NT2/D1 (cell line): ENCODE measurements around the gene SRBD1.

Source experiments
- DNase-seq: peaks from one replicate; pipeline ENCODE4 v3.0.0-alpha.2; 2011; ENCODE audit warnings: low read depth, low spot score
- H3K27me3 ChIP-seq: 2 replicates; pipeline ENCODE4 v1.6.0; 2011; ENCODE audit warnings: mild to moderate bottlenecking; ENCODE audit not compliant: insufficient read length, insufficient read depth
- H3K36me3 ChIP-seq: 2 replicates; pipeline ENCODE4 v1.6.1; 2011; ENCODE audit warnings: mild to moderate bottlenecking, low read length, mixed read lengths; ENCODE audit not compliant: insufficient read depth, insufficient read length
- H3K4me1 ChIP-seq: 2 replicates; pipeline ENCODE4 v1.5.1; 2011; ENCODE audit not compliant: insufficient read depth, insufficient read length
- H3K4me3 ChIP-seq: 2 replicates; pipeline ENCODE4 v1.5.1; 2011; ENCODE audit warnings: low read depth; ENCODE audit not compliant: insufficient read length
- H3K9ac ChIP-seq: 2 replicates; pipeline ENCODE4 v1.6.0; 2011; ENCODE audit warnings: low read depth; ENCODE audit not compliant: insufficient read length
- H3K9me3 ChIP-seq: 2 replicates; pipeline ENCODE4 v1.5.1; 2011; ENCODE audit warnings: mild to moderate bottlenecking, low read length; ENCODE audit not compliant: insufficient read depth
- SUZ12 ChIP-seq: IDR thresholded peaks from 2 replicates; pipeline ENCODE4 v1.6.1; 2011; ENCODE audit not compliant: insufficient read length, insufficient read depth; ENCODE audit errors: extremely low read depth
- YY1 ChIP-seq: IDR thresholded peaks from 2 replicates; pipeline ENCODE4 v1.6.1; 2011; ENCODE audit not compliant: insufficient read length, insufficient read depth
- ZNF274 ChIP-seq: IDR thresholded peaks from 2 replicates; pipeline ENCODE4 v1.6.1; 2011; ENCODE audit warnings: mild to moderate bottlenecking, low read depth, low read length

Gene SRBD1

DNA sequence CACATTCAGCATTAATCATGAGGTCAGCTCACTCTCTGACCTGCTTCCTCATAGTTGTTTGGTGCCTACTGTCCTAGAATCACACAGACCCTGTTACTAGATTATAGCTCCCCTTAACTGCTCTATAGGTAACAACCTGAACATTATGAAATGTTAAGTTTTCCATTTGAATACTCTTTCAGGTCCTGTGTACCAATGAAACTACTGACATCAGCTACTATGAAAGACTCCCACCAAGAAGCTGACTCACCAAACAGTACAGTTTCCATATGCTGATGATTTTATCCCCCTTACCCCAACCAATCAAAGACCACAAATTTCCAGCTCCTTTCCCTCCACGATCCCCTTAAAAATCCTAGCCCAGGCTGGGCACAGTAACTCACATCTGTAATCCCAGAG is 56.3 kb downstream of the SRBD1 start:
- Histone ChIP-seq H3K36me3 (no peaks in the 10 kb centered on the region), H3K9me3 (no peaks in the 10 kb centered on the region), H3K27me3 (no peaks in the 10 kb centered on the region), H3K4me3 (no peak overlapping the region), H3K4me1 (no peaks in the 10 kb centered on the region), H3K9ac (no peak overlapping the region)
- no peak for DNase-seq
- TF ChIP-seq YY1 (no peak), ZNF274 (no peak), SUZ12 (no peak)

DNA sequence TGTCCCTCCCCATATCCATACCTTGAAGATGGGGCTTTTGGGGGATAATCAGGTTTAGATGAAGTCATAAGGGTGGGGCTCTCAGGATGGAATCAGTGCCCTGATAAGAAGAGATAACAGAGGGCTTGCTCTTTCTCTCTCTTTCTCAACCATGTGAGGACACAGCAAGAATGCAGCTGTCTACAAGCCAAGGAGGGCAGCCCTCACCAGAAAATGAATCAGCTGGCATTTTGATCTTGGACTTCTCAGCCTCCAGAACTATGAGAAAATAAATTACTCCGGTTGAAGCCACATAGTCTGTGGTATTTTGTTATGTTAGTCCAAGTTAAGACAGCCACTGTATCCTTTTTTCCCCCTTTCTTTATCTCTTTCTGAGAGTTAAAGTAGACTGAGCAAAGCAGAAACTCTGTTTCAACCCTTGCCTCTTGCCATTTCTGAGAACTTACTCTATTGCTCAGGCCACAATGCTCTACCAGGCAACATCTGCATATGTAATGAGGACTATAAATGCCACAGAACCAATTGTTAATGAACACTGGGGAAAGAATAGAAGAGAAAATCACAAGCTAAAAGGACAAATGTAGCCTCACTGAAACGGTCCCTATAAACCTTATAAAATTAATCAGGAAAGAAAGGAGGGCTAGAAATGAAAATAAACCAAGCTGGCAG is 56.9 kb downstream of the SRBD1 start:
- no peak for DNase-seq
- Histone ChIP-seq H3K9ac (no peak overlapping the region), H3K36me3 (no peaks in the 10 kb centered on the region), H3K27me3 (no peaks in the 10 kb centered on the region), H3K4me1 (no peaks in the 10 kb centered on the region), H3K9me3 (no peaks in the 10 kb centered on the region), H3K4me3 (no peak overlapping the region)
- no peak for TF ChIP-seq YY1
- TF ChIP-seq SUZ12, result no peak
- TF ChIP-seq ZNF274, result no peak

DNA sequence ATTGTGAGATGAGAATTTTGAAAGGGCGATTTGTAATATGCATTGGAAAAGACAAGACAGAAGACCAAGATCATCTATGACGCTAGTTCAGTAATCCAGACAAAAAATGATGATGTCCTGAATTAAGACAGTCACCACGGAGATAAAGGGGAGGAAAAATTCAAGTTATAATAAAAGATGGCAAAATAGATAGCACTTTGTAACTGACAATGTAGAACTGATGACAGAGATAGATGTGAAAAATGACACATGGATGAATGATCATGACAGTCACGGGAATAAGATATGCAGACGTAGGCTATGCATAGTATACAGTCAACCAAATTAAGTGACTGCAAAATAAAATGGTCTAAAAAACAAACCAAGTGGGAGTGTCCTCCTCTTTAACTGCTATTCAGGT is 59.2 kb downstream of the SRBD1 start:
- Histone ChIP-seq H3K27me3 (no peaks in the 10 kb centered on the region), H3K9ac (no peak overlapping the region), H3K9me3 (no peaks in the 10 kb centered on the region), H3K36me3 (peaks cover 5% of the 10 kb centered on the region), H3K4me3 (no peak overlapping the region), H3K4me1 (no peaks in the 10 kb centered on the region)
- no peak for TF ChIP-seq SUZ12
- TF ChIP-seq ZNF274, result no peak
- no peak for TF ChIP-seq YY1
- DNase-seq, result no peak

DNA sequence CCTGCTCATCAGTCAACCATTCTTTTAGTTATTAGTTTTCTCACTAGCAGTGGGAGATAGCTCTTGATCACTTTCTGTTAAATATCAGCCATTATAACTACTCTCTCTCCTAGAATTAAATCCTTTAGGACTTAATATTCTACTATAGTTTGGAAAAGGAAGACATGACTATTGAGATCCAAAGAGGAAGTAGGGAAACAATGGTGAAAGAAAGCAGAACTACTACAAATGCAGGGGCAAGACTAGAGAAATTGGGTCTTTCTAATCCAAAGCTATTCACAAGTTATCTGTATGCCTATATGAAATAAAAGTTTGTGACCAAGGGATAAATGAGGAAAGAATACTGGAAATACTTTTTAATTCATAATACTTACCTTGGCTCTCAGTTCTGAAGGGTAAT is 65.1 kb downstream of the SRBD1 start:
- no peak for DNase-seq
- peaks cover 18% of the 10 kb centered on the region; the same call in 1 of the 2 replicates for H3K9me3 ChIP-seq
- peaks cover 28% of the 10 kb centered on the region for H3K36me3 ChIP-seq
- no peaks in the 10 kb centered on the region for H3K4me1 ChIP-seq
- H3K9ac ChIP-seq, result no peak overlapping the region
- no peaks in the 10 kb centered on the region for H3K27me3 ChIP-seq
- TF ChIP-seq ZNF274 (no peak), SUZ12 (no peak), YY1 (no peak)
- H3K4me3 ChIP-seq, result no peak overlapping the region

DNA sequence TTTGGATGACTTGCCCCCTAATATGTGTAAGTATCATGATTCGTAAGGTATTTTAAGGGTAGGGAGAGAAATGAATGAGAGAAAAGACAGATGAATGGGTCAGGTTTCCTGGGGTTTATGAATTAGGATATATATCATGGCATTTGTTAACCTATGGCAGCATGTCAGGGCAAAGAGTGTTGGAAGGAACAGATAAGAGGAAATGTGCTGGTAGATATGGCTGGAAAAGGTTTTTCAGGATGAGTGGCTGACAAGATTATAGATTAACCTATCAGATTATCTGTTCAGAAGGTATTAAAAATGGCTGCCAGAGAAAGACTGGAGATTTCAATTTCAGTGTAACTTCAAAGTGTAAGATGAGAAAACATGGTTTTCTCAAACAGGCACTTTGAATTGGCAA is 67.8 kb downstream of the SRBD1 start:
- H3K9ac ChIP-seq, result no peak overlapping the region
- no peak for DNase-seq
- no peak overlapping the region for H3K4me3 ChIP-seq
- peaks cover 36% of the 10 kb centered on the region for H3K36me3 ChIP-seq
- H3K9me3 ChIP-seq, result peaks cover 21% of the 10 kb centered on the region; the same call in 1 of the 2 replicates
- H3K4me1 ChIP-seq, result no peaks in the 10 kb centered on the region
- TF ChIP-seq ZNF274, result no peak
- TF ChIP-seq YY1, result no peak
- TF ChIP-seq SUZ12, result no peak
- H3K27me3 ChIP-seq, result no peaks in the 10 kb centered on the region

DNA sequence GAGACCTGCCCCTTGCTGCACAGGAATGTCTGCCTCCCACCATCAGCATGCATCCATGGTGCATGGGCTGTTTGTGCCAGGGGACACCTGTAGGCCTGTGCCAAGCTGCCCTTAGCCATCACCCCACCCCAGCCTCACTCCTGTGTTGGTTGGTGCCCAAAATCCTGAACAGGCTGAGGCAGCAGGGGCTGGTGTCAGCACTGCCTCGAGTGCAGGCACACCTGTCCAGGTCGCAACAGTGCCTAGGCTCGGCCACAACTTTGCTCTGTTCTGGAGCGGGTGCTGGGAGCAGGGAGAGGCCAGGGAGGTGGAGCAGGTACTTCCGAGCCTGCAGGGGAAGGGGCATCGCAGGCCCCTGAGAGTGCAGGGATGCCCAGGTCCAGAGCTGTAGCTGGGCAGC is 69.1 kb downstream of the SRBD1 start:
- no peak for TF ChIP-seq ZNF274

DNA sequence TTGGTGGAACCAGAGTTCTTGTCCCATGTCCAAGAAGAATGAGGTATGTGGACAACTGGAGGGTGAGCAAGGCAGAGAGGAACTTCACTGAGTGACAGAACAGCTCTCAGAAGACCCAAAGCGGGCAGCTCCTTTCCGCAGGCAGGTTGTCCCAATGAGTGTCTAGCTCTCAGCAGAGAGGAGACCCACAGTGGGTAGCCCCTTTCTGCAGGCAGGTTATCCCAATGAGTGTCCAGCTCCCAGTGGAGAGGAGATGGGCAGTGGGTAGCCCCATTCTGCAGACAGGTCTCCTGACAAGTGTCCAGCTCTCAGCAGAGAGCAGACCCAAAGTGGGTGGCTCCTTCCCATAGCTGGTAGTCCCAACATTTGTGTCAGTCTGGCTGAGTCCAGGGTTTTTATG is 69.6 kb downstream of the SRBD1 start:
- H3K9ac ChIP-seq, result no peak overlapping the region
- no peak for DNase-seq
- H3K4me3 ChIP-seq, result no peak overlapping the region
- H3K9me3 ChIP-seq, result peaks cover 21% of the 10 kb centered on the region; the same call in 1 of the 2 replicates
- H3K36me3 ChIP-seq, result peaks cover 34% of the 10 kb centered on the region
- H3K4me1 ChIP-seq, result no peaks in the 10 kb centered on the region
- no peaks in the 10 kb centered on the region for H3K27me3 ChIP-seq
- no peak for TF ChIP-seq YY1
- TF ChIP-seq SUZ12, result no peak

More for the DNA sequence above, 69.1 kb downstream of the SRBD1 start:
- H3K9me3 ChIP-seq, result peaks cover 21% of the 10 kb centered on the region; the same call in 1 of the 2 replicates
- no peaks in the 10 kb centered on the region for H3K4me1 ChIP-seq
- peaks cover 36% of the 10 kb centered on the region for H3K36me3 ChIP-seq
- H3K27me3 ChIP-seq, result no peaks in the 10 kb centered on the region
- no peak for DNase-seq
- H3K4me3 ChIP-seq, result no peak overlapping the region
- no peak overlapping the region for H3K9ac ChIP-seq
